Astrocyte (in vitro differentiated cells and primary cell): ENCODE measurements around the gene MST1.

Source experiments
- CTCF ChIP-seq: IDR thresholded peaks from 2 replicates; pipeline ENCODE4 v1.5.1; 2011; ENCODE audit warnings: low read depth, mild to moderate bottlenecking, inconsistent platforms, low read length, moderate library complexity; ENCODE audit not compliant: insufficient read depth
- EZH2 ChIP-seq: IDR thresholded peaks from 2 replicates; pipeline ENCODE4 v1.6.1; 2012; ENCODE audit warnings: mild to moderate bottlenecking, low read length, inconsistent platforms; ENCODE audit not compliant: insufficient read depth

GRCh38 chr3:49639551-49639950, 49.7 kb downstream of the MST1 start:
- no peak for TF ChIP-seq CTCF
- TF ChIP-seq EZH2, result no peak
